Measurements from ENCODE around the gene MARCHF6. TPM values are rescaled to one million over a fixed set of nuclear protein-coding genes. Genes with fewer than 3 reads are reported as not detected.
"Not testable (repeated sequence)": the region's sequence is repeated elsewhere in the genome, so short reads cannot be mapped to it uniquely, and the experiment has no call there.

MARCHF6 gene
- 100 to 1,000 TPM; 153 to 197 (median 192) TPM for polyA plus RNA-seq (ENCODE audit: insufficient read length in 4 of 4)

GRCh38 chr5:10353241-10354047, at the start of gene MARCHF6:
TSS of gene MARCHF6 (plus strand) at chr5:10353695. CDS start at chr5:10353899, 204 bp downstream.
- DNase-seq (ENCODE audit: low read depth in 4 of 4, low spot score in 3 of 4): peak; percentile 77 to 88 (median 84)

DNA sequence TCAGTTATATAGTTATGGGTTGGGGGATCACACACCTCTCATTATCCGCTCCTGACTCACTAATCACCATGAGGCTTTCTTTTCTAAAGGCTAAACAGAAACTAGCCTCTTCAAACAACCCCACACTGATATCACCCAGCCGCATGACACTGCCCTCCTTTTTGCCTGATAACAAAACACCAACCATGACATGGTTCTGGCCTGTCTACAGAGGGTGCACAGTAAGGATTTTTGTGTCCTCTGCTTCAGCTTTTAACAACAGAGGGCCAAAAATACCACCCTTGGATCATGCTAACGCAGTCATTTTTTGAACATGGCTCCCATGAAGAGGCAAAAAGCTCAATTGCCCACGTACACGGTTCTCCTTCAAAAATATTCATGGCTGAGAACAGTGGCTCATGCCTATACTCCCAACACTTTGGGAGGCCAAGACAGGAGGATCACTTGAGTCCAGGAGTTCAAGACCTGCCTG, 49.8 kb upstream of the MARCHF6 start:
- DNase-seq (ENCODE audit: low read depth in 4 of 4, low spot score in 3 of 4): no peak

DNA sequence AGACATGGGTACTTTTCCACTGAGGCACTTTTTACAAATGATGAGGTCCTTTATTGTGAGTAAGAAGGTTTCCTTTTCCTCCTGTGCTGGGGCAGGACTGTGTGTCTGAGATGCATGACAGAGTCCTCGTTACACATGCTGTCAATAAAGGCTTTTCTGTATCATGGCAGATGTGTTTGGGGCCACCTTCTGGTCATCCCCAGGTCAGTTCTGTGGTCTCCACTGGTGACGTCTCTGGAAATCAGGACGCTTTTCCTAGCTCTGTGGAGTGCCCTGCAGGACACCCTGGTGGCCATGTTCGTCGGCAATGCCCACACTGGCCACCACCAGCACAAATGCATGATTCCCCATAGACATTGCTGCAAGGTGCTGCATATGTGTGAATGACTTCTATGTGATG, 48.6 kb upstream of the MARCHF6 start:
- no peak for DNase-seq (ENCODE audit: low read depth in 4 of 4, low spot score in 3 of 4)

- no peak for DNase-seq (ENCODE audit: low read depth in 4 of 4, low spot score in 3 of 4)
Observed at GRCh38 chr5:10306114-10306513, 47.4 kb upstream of the MARCHF6 start.

DNA sequence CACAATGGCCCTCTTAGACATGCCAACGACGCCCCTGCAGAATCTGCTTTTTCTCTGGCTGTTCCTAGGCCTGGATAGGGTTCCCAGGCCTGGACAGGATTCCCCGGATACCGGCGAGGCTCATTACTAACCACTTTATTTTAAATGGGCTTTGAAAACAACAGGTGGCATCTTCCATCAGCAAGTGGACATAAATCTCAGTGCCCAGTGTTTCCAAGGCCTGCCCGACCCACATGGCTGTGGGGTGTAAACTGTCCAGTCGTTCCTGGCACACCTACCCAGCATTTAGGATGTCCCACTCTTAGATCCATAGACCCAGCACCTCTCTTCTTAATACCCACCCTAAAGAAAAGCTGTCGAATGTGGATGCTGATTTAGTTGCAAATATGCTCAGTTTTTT, 46.7 kb upstream of the MARCHF6 start:
- no peak for DNase-seq (ENCODE audit: low read depth in 4 of 4, low spot score in 3 of 4)

GRCh38 chr5:10307206-10308148, 46.0 kb upstream of the MARCHF6 start, which contains the start of gene CMBL:
TSS of gene CMBL (minus strand) at chr5:10307902. CDS start at chr5:10290762, 17,140 bp downstream.
- DNase-seq (ENCODE audit: low read depth in 4 of 4, low spot score in 3 of 4): no peak

- no peak for DNase-seq (ENCODE audit: low read depth in 4 of 4, low spot score in 3 of 4)
Observed at GRCh38 chr5:10308844-10309243, 44.7 kb upstream of the MARCHF6 start.

DNA sequence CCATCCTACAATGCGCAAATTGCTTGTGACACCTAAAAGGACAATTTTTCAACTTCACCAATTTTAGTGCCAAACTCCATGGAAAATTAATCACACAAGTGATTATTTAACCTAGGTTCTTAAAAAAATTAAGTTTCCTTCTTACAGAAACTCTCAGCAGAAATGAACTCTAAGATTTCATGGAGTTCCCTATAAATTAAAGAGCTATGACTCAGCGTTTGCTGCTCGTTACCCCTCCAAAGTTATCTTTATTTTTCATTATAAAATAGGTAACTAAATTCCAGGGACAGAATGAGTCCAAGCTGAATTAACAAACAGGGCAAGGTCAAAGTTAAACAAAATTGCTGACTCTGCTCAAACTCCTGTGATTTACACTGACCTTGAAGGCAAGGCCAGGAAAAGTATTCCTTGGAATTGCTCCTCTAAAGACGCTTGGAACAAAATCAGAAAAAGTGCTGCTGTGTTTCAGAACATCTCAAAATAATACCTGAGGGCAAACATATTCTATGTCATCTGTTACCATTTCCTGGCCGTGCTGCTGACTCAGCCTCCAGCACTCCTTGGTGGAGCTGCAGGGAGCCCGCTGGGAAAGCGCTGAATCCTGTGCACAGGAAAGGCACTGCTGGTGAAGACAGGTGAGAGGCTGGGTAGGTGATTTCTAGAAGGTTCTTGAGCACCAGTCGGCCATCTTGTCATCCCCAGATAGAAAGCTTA, 43.3 kb upstream of the MARCHF6 start:
- no peak for DNase-seq (ENCODE audit: low read depth in 4 of 4, low spot score in 3 of 4)

DNA sequence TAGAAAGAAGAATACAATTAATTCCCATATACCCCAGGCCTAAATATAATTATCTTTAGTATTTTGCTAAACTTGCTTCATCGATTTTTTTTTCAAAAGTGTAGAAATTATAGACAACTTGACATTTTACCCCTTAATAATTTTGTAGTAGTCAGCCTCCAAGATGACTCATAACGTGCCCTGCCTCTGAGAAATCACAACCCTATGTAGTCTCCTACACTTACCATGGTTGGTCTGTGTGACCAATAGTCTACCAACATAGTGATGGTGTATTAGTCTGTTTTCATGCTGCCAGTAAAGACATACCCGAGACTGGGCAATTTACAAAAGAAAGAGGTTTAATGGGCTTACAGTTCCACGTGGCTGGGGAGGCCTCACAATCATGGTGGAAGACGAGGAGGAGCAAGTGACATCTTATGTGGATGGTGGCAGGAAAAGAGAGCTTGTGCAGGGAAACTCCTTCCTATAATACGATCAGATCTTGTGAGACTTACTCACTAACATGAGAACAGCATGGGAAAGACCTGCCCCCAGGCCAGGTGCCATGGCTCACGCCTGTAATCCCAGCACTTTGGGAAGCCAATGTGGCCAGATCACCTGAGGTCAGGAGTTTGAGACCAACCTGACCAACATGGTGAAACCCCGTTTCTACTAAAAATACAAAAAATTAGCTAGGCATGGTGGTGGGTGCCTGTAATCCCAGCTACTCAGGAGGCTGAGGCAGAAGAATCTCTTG, 42.5 kb upstream of the MARCHF6 start:
- not testable (repeated sequence) for DNase-seq (ENCODE audit: low read depth in 4 of 4, low spot score in 3 of 4)

DNA sequence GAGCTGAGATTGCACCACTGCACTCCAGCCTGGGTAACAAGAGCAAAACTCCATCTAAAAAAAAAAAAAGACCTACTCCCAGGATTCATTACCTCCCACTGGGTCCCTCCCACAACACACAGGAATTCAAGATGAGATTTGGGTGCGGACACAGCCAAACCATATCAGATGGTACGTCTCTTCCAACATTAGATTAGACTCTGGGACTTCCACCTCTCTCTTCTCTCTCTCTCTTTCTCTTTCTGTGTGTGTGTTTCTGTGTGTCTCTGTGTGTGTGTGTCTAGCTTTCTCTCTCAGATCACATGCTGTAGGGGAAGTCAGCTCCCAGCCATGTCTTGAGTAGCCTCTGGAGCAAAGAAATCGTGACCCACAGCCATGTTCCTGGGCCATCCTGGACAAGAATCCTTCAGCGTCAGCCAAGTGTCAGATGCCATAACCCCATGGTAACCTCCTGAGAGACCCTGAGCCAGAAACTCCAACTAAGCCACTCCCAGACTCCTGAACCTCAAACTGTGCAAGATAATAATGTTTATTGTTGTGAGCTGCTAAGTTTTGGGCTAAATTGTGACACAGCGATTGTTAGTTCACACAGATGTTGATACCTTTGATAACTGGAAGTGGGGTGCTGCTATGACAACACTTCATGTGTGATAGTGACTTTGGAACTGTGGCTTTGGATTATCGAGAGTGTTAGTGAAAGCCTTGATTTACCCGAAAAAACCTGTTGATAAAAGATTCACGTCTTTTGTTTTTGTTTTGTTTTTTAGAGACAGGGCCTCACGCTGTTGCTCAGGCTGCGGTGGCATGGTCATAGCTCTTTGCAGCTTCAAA, 41.7 kb upstream of the MARCHF6 start:
- no peak for DNase-seq (ENCODE audit: low read depth in 4 of 4, low spot score in 3 of 4)

DNA sequence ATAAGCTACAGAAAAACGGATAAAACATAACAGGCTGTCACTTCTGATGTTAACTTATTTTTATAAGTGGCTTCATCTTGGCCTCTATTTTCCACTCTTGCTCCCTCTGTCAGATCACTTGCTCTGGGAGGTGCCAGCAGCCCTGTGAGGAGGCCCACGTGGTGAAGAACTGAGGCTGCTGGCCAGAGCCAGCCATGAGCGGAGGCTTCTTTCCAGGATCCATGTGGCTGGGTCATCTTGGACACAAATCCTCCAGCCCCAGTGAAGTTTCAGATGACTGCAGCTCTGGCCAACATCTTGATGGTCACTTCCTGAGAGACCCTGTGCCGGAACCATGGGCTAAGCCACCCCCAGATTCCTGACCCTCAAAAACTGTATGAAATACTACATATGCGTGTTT, 38.3 kb upstream of the MARCHF6 start:
- DNase-seq (ENCODE audit: low read depth in 4 of 4, low spot score in 3 of 4): no peak

DNA sequence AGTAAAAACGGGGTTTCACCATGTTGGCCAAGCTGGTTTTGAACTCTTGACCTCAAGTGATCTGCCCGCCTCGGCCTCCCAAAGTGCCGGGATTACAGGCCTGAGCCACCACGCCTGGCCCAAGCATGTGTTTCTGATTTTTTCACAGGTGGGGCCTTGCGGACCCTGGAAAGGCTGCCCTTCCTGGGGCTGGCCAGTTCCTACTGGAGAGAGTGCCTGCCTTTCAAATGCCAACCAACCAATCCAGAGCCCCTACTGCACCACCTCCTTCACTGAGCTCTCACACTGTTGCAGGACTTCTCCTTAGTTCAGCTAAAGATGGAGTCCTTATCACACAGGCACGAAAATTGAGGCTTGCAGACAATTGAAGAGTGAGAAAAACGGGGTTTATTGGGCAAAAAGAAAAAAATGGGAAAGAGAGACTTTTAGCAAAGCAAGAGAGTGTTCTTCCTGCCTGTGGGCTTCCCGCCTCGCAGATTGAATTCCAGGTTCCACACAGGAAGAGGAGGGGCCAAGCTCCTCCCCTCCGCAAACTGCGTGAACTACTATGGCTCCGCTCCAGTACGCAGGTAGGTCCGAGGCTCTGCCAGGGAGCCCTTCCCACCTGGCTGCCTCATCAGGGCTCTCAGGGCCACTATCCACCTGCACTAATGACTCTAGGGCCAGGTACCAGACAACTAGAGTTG, 37.5 kb upstream of the MARCHF6 start:
- no peak for DNase-seq (ENCODE audit: low read depth in 4 of 4, low spot score in 3 of 4)

DNA sequence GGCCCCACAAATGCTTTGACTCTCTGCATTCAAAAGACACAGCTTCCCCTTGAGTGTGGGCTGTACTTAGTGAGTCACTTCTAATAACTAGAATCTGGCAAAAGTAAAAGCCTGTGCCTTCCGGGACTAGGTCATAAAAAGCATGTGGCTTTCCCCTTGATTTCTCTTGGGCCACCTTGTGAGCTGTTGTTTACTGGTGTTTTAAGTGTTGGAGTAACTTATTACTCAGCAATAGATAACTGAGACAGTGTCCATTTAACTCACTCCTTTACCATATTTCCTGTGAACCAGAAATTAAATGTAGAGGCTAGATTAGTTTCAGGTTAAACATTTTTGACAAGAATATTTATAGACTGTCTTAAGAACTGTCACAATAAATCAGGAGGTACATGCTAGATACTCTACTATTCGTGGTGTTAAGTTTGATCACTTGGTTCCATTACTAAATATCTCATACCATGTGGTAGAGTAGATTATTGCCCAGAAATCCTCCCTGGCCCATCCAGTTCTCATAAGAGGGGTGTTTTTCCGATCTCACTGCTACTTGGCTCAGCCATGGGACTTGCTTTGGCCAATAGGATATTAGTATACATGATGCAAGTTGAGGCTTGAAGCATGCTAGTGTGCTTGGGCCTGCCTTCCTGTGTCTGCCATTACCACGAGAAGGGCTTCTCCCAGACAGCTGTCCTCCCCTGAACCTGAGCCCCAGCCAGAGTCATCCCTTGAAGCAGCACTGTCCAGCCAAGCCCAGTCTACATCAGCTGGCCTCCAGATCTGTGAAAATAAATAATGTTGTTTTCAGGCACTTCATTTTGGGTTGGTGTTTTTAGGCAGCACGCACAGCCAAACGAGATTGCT, 35.4 kb upstream of the MARCHF6 start:
- DNase-seq (ENCODE audit: low read depth in 4 of 4, low spot score in 3 of 4): no peak

DNA sequence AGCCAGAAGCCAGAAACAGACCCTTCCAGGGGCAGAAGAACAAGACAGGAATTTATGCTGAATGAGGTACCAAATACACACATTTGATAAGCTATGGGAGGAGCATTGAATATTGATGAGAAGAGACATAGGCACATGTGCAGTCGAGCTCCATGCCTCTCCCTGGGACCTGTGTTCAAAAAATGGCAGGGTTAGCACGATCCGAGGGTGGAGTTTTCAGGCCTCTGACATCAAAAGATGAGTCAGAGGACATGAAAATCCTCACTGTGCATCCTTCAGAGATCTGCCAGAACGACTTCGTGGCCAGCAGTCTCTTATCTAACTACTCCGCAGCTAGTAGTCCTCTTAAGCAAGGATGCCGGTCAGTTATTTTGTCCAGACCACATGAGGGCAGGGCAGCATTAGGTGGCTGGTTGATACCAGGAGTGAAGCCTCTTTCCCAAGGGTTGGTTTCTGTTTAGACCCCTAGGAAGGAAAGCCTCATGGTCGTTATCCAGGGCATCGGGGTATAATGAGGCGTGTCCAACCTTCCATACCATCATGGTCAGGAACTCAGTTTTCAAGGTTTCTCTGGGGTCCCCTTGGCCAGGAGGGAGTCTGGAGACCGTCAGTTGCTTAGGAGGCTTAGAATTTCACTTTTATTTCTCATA, 34.2 kb upstream of the MARCHF6 start:
- DNase-seq (ENCODE audit: low read depth in 4 of 4, low spot score in 3 of 4): no peak

DNA sequence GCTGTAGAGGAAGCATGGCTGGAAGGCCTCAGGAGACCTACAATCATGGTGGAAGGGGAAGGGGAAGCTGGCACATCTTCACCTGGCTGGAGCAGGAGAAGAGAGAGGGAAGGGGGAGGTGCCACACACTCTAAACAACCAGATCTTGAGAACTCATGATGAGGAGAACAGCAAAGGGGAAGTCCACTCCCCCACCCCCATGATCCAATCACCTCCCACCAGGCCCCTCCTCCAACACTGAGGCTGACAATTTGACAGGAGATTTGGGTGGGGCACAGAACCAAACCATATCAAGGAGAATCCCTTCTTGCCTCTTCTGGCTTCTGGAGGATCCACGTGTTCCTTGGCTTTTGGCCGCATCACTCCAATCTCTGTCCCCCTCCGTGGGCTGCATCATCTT, 32.7 kb upstream of the MARCHF6 start:
- no peak for DNase-seq (ENCODE audit: low read depth in 4 of 4, low spot score in 3 of 4)

DNA sequence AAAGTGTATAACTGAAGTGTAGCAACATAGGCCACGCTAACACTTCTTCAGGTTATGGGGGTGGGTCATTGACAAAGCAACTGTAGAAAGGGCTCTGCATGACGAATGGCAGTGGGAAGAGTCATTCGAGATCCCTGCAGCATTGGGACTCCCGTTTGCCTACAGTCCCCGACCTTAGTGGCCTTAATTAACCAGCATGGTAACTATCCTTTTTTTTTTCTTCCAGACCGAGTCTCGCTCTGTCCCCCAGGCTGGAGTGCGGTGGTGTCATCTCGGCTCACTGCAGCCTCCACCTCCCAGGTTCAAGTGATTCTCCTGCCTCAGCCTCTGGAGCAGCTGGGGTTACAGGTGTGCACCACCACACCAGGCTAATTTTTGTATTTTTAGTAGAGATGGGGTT, 31.6 kb upstream of the MARCHF6 start:
- DNase-seq (ENCODE audit: low read depth in 4 of 4, low spot score in 3 of 4): no peak

Measured in left renal pelvis (tissue), 4 donors.